Fibroblast of lung (primary cell): ENCODE measurements around the gene HOPX. TPM values are rescaled to one million over a fixed set of nuclear protein-coding genes. Genes with fewer than 3 reads are reported as not detected.

Source experiments
- DNase-seq, 2 donors: peaks; one replicate each; pipeline versions ENCODE4 v3.0.0 to v3.0.0-alpha.2; 2010; ENCODE audit warnings: low read depth in 2 of 2
- H2AFZ ChIP-seq: 2 replicates; pipeline ENCODE4 v1.5.1; 2012; ENCODE audit warnings: low read length, control low read depth, inconsistent platforms
- H3K27ac ChIP-seq: 2 replicates; pipeline ENCODE4 v1.5.1; 2011; ENCODE audit warnings: low read length, control low read depth; ENCODE audit not compliant: insufficient read depth
- H3K27me3 ChIP-seq: 2 replicates; pipeline ENCODE4 v1.5.1; 2011; ENCODE audit warnings: mild to moderate bottlenecking, low read length; ENCODE audit not compliant: control insufficient read depth, insufficient read depth
- H3K36me3 ChIP-seq: 2 replicates; pipeline ENCODE4 v1.5.1; 2011; ENCODE audit warnings: low read length; ENCODE audit not compliant: control insufficient read depth, insufficient read depth
- H3K4me1 ChIP-seq: 2 replicates; pipeline ENCODE4 v1.5.1; 2011; ENCODE audit warnings: low read length; ENCODE audit not compliant: control insufficient read depth, insufficient read depth; ENCODE audit errors: extremely low read depth
- H3K4me2 ChIP-seq: 2 replicates; pipeline ENCODE4 v1.5.1; 2011; ENCODE audit warnings: low read length, control low read depth; ENCODE audit not compliant: insufficient read depth; ENCODE audit errors: extremely low read depth
- H3K4me3 ChIP-seq, 4 experiments: fragments of 200-600 bp in 1 of 4; sonication (generic) in 1 of 4; replicated peaks in 1 of 4; 2 replicates each; pipeline ENCODE4 v1.5.1; 2011 to 2016; ENCODE audit warnings: low read length in 4 of 4, low read depth in 3 of 4, mild to moderate bottlenecking in 3 of 4, control low read depth in 2 of 4, inconsistent platforms in 1 of 4, mixed read lengths in 1 of 4; ENCODE audit not compliant: insufficient read depth in 1 of 4; ENCODE audit errors: control extremely low read depth in 1 of 4
- H3K79me2 ChIP-seq: 2 replicates; pipeline ENCODE4 v1.5.1; 2012; ENCODE audit warnings: mild to moderate bottlenecking, low read length, inconsistent platforms; ENCODE audit not compliant: control insufficient read depth, insufficient read depth
- H3K9ac ChIP-seq: 2 replicates; pipeline ENCODE4 v1.5.1; 2011; ENCODE audit warnings: mild to moderate bottlenecking, low read length, control low read depth; ENCODE audit not compliant: insufficient read depth
- H3K9me3 ChIP-seq: 2 replicates; pipeline ENCODE4 v1.5.1; 2012; ENCODE audit warnings: low read depth, low read length; ENCODE audit not compliant: control insufficient read depth, insufficient read depth
- H4K20me1 ChIP-seq: 2 replicates; pipeline ENCODE4 v1.5.1; 2011; ENCODE audit warnings: low read length; ENCODE audit not compliant: control insufficient read depth, insufficient read depth; ENCODE audit errors: extremely low read depth
- EZH2 ChIP-seq: IDR thresholded peaks from 2 replicates; pipeline ENCODE4 v1.5.1; 2012; ENCODE audit warnings: low read length, control low read depth, mild to moderate bottlenecking; ENCODE audit errors: missing control alignments
- polyA plus RNA-seq, 2 donors: library from polyadenylated mRNA; depleted of rRNA in 1 of 2; stranded (reverse) in 1 of 2; unstranded in 1 of 2; fragments of >200 nt; gene quantifications; 2 replicates each; pipeline ENCODE4 v1.2.1, GENCODE V29; 2011 to 2012; ENCODE audit warnings: missing spikeins in 1 of 2
- total RNA-seq: library from RNA; depleted of rRNA; stranded (reverse); fragments of >200 nt; gene quantifications from 2 replicates; pipeline ENCODE4 v1.2.1, GENCODE V29; 2014
- TF ChIP-seq, protein P1 (sequence below), 2 donors: IDR thresholded peaks in 1 of 2; conservative IDR thresholded peaks in 1 of 2; 1 replicate in 1 of 2; 2 replicates in 1 of 2; pipeline ENCODE4 v1.5.1; 2011 to 2012; ENCODE audit warnings: low read length in 2 of 2, control low read depth in 1 of 2, inconsistent platforms in 1 of 2, low read depth in 1 of 2, mild to moderate bottlenecking in 1 of 2

Gene HOPX
- total and polyA plus RNA-seq, 2 donors (not counting 1 experiment from before 2014, with no cell fraction given), result 2.4 to 11.4 TPM

DNA sequence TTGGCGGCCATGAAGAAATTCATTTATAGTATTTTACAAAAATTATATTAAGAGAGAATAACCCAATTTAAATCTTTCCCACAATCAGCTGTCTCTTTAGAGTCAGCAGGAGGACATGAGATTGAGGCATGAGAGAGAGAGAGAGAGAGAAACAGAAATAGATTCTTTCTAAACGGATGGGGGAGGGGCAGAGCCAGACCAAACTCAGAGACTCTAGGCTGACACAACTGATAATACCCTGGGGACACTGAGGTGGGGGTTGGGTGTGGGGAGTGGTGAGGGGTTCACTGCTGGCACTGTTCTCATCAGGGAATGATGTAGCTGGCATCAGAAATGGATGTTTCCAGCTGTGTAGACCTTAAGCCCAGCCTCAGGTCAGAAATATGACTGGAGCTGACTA lies 20.5 kb upstream of the HOPX start:
- H3K79me2 ChIP-seq, result no peaks in the 10 kb centered on the region
- no peak overlapping the region for H3K27ac ChIP-seq
- H3K9me3 ChIP-seq, result no peaks in the 10 kb centered on the region
- H2AFZ ChIP-seq, result no peak overlapping the region
- no peaks in the 10 kb centered on the region for H3K27me3 ChIP-seq
- H3K4me1 ChIP-seq, result no peaks in the 10 kb centered on the region
- H3K36me3 ChIP-seq, result no peaks in the 10 kb centered on the region
- DNase-seq, result no peak
- no peak overlapping the region for H3K9ac ChIP-seq
- no peak overlapping the region for H3K4me2 ChIP-seq
- no peak overlapping the region for H3K4me3 ChIP-seq
- no peaks in the 10 kb centered on the region for H4K20me1 ChIP-seq
- TF ChIP-seq, protein P1, sequence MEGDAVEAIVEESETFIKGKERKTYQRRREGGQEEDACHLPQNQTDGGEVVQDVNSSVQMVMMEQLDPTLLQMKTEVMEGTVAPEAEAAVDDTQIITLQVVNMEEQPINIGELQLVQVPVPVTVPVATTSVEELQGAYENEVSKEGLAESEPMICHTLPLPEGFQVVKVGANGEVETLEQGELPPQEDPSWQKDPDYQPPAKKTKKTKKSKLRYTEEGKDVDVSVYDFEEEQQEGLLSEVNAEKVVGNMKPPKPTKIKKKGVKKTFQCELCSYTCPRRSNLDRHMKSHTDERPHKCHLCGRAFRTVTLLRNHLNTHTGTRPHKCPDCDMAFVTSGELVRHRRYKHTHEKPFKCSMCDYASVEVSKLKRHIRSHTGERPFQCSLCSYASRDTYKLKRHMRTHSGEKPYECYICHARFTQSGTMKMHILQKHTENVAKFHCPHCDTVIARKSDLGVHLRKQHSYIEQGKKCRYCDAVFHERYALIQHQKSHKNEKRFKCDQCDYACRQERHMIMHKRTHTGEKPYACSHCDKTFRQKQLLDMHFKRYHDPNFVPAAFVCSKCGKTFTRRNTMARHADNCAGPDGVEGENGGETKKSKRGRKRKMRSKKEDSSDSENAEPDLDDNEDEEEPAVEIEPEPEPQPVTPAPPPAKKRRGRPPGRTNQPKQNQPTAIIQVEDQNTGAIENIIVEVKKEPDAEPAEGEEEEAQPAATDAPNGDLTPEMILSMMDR (conservative IDR thresholded peaks at IDR 0.05 in 1 of 2, IDR thresholded peaks at IDR 0.05 in 1 of 2; ENCODE audit: low read depth in 1 of 2, low read length in 2 of 2), result no peak
- no peak for TF ChIP-seq EZH2

DNA sequence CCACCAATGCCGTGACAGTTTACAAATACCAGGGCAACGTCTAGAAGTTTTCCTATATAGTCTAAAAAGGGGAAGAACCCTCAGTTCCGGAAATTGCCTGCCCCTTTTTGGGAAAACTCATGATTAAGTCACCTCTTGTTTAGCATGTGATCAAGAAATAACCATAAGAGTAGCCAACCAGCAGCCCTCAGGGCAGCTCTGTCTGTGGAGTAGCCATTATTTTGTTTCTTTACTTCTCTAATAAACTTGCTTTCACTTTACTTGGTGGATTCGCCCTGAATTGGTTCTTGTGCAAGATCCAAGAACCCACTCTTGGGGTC lies 20.0 kb upstream of the HOPX start:
- H3K9me3 ChIP-seq, result no peaks in the 10 kb centered on the region
- TF ChIP-seq, protein P1 (conservative IDR thresholded peaks at IDR 0.05 in 1 of 2, IDR thresholded peaks at IDR 0.05 in 1 of 2; ENCODE audit: low read depth in 1 of 2, low read length in 2 of 2), result no peak
- TF ChIP-seq EZH2, result no peak
- H3K79me2 ChIP-seq, result no peaks in the 10 kb centered on the region
- H3K9ac ChIP-seq, result no peak overlapping the region
- no peak for DNase-seq
- no peak overlapping the region for H2AFZ ChIP-seq
- no peaks in the 10 kb centered on the region for H3K36me3 ChIP-seq
- no peak overlapping the region for H3K4me2 ChIP-seq
- no peaks in the 10 kb centered on the region for H3K27me3 ChIP-seq
- H3K27ac ChIP-seq, result no peak overlapping the region
- no peaks in the 10 kb centered on the region for H3K4me1 ChIP-seq
- no peaks in the 10 kb centered on the region for H4K20me1 ChIP-seq
- H3K4me3 ChIP-seq, result no peak overlapping the region

DNA sequence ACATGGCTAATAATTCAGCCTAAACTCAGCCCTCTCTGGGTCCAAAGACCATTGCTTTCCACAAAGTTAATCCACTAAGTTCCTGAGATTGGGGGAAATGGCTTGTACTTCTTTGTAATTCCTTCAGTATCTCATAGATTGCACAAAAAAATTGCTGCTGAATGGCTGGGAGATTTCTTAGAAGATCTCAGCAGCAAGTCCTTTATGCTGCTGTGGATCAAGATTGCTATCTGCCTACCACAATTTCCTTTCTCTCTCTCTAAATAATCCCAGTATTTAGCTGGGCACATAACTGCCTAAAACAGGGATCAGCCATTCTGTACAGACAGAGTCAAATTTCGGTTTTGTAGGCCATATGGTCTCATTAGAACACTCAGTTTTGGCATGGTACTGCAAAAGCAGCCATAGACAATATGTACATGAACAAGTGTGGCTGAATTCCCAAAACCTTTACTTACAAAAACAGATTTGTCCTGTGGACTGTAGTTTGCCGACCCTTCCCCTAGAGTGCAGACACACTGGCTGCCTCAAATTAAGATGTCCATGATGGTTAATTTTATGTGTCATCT lies 18.5 kb upstream of the HOPX start:
- no peaks in the 10 kb centered on the region for H3K79me2 ChIP-seq
- no peak overlapping the region for H2AFZ ChIP-seq
- H3K4me3 ChIP-seq, result no peak overlapping the region
- H3K27me3 ChIP-seq, result no peaks in the 10 kb centered on the region
- H3K9me3 ChIP-seq, result no peaks in the 10 kb centered on the region
- H3K27ac ChIP-seq, result no peak overlapping the region
- no peaks in the 10 kb centered on the region for H3K4me1 ChIP-seq
- H3K9ac ChIP-seq, result no peak overlapping the region
- TF ChIP-seq, protein P1 (conservative IDR thresholded peaks at IDR 0.05 in 1 of 2, IDR thresholded peaks at IDR 0.05 in 1 of 2; ENCODE audit: low read depth in 1 of 2, low read length in 2 of 2), result no peak
- TF ChIP-seq EZH2, result no peak
- H3K36me3 ChIP-seq, result no peaks in the 10 kb centered on the region
- H3K4me2 ChIP-seq, result no peak overlapping the region
- no peaks in the 10 kb centered on the region for H4K20me1 ChIP-seq
- no peak for DNase-seq
